Naive thymus-derived CD8-positive, alpha-beta T cell (primary cell): Measurements from ENCODE around the gene GPC6. TPM values are rescaled to one million over a fixed set of nuclear protein-coding genes. Genes with fewer than 3 reads are reported as not detected.
A peak's percentile ranks its signal among the peaks of the same experiment; 100 is the strongest.

Experiments used
- ATAC-seq, 2 donors: fragments of 150-1000 bp; cut with Tn5 transposase in 1 of 2; sonication (Bioruptor Pico), chemical (Tn5 transposase) in 1 of 2; 1 replicate in 1 of 2; 2 replicates in 1 of 2; pipeline ENCODE4 v1.10.0; 2021; ENCODE audit warnings: mild to moderate bottlenecking in 2 of 2, moderate library complexity in 2 of 2
- POLR2A ChIA-PET: fragments of 350-600 bp; sonication (Branson Sonifier 250); formaldehyde crosslinking; loops from one replicate; lab custom pipeline; 2021; ENCODE audit warnings: antibody characterized with exemption; lab: Charles Lee
- DNase-seq, 10 donors: peaks; one replicate each; pipeline versions ENCODE4 v3.0.0 to v3.0.0-alpha.2; 2020 to 2022
- H3K27ac Mint-ChIP-seq, 10 donors: one replicate each; pipeline ENCODE4 v1.8.0; 2020 to 2022; ENCODE audit warnings: mild to moderate bottlenecking in 10 of 10, mixed read lengths in 10 of 10, moderate library complexity in 4 of 10, inconsistent platforms in 1 of 10
- H3K27me3 Mint-ChIP-seq, 5 donors: one replicate each; pipeline ENCODE4 v1.8.0; 2021 to 2022; ENCODE audit warnings: mixed read lengths in 5 of 5
- H3K36me3 Mint-ChIP-seq, 3 donors: one replicate each; pipeline ENCODE4 v1.8.0; 2020 to 2022; ENCODE audit warnings: mixed read lengths in 3 of 3, mild to moderate bottlenecking in 2 of 3, inconsistent platforms in 1 of 3
- H3K4me1 Mint-ChIP-seq, 4 donors: one replicate each; pipeline ENCODE4 v1.8.0; 2021 to 2022; ENCODE audit warnings: mixed read lengths in 4 of 4
- H3K4me3 Mint-ChIP-seq, 10 donors: one replicate each; pipeline ENCODE4 v1.8.0; 2020 to 2022; ENCODE audit warnings: mild to moderate bottlenecking in 10 of 10, mixed read lengths in 10 of 10, moderate library complexity in 6 of 10, inconsistent platforms in 1 of 10
- H3K9me3 Mint-ChIP-seq, 9 donors: one replicate each; pipeline ENCODE4 v1.8.0; 2020 to 2022; ENCODE audit warnings: mixed read lengths in 9 of 9, mild to moderate bottlenecking in 3 of 9, inconsistent platforms in 1 of 9, moderate library complexity in 1 of 9
- polyA plus RNA-seq, 3 donors: library from polyadenylated mRNA; unstranded; fragments of 300-500 nt; fragmentation: Illumina TruSeq; gene quantifications; one replicate each; pipeline ENCODE4 v1.2.3, GENCODE V29; 2021
- total RNA-seq, 8 experiments: library from RNA in 2 of 8; stranded (reverse) in 2 of 8; gene quantifications; one replicate each; pipeline ENCODE4 v1.2.3 and lab custom pipeline; 2021 to 2026

GPC6 gene
- total and polyA plus RNA-seq, 5 experiments from 2014 or later: not detected

- peaks cover 0 to 4% (median 3%) of the 10 kb centered on the region in 4 donors for H3K4me1 Mint-ChIP-seq
- no peak overlapping the region for H3K4me3 Mint-ChIP-seq
- no peaks in the 10 kb centered on the region for H3K36me3 Mint-ChIP-seq
- POLR2A ChIA-PET: no interaction called here
- no peaks in the 10 kb centered on the region for H3K9me3 Mint-ChIP-seq
- H3K27me3 Mint-ChIP-seq: peaks cover 0 to 28% (median 7%) of the 10 kb centered on the region in 5 donors
- DNase-seq (no peak), ATAC-seq (no peak)
- no peak overlapping the region for H3K27ac Mint-ChIP-seq
Measured at GRCh38 chr13:94173312-94173854, 946.8 kb downstream of the GPC6 start.

- H3K36me3 Mint-ChIP-seq: no peaks in the 10 kb centered on the region
- H3K4me1 Mint-ChIP-seq: peaks cover 5 to 10% (median 8%) of the 10 kb centered on the region in 4 donors
- H3K27ac Mint-ChIP-seq: no peak overlapping the region
- POLR2A ChIA-PET: no interaction called here
- H3K9me3 Mint-ChIP-seq: no peaks in the 10 kb centered on the region
- H3K27me3 Mint-ChIP-seq: peaks cover 0 to 28% (median 7%) of the 10 kb centered on the region in 5 donors
- H3K4me3 Mint-ChIP-seq: no peak overlapping the region
- DNase-seq (no peak), ATAC-seq (no peak)
Measured at GRCh38 chr13:94174009-94174408, 947.4 kb downstream of the GPC6 start.

- Mint-ChIP-seq H3K36me3 (no peaks in the 10 kb centered on the region), H3K4me1 (peaks cover 6 to 14% (median 9%) of the 10 kb centered on the region in 4 donors), H3K9me3 (no peaks in the 10 kb centered on the region), H3K4me3 (no peak overlapping the region), H3K27ac (no peak overlapping the region), H3K27me3 (peaks cover 0 to 19% (median 7%) of the 10 kb centered on the region in 5 donors)
- DNase-seq (no peak), ATAC-seq (no peak)
- POLR2A ChIA-PET: no interaction called here
Measured at GRCh38 chr13:94175076-94175475, 948.5 kb downstream of the GPC6 start.

DNA sequence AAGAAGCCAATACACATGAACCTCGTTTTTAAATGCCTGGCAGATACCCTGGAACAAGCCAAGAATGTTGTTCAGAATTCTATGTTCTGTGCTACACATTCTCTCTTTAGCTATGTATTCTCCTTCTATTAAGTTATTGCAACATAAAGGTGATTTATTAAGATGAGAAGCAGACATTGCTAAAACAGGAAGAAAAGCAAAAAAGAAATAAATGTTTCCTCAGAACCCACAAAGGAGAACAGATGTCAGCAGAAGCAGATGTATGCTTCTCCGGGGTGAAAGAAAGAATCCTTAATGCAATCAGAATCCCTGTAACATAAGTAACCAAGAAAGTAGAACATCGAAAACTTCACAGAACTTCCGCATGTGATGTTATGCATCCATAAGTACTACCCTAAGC lies 950.0 kb downstream of the GPC6 start:
- H3K27ac Mint-ChIP-seq: no peak overlapping the region
- H3K9me3 Mint-ChIP-seq: no peaks in the 10 kb centered on the region
- POLR2A ChIA-PET: no interaction called here
- H3K36me3 Mint-ChIP-seq: no peaks in the 10 kb centered on the region
- H3K27me3 Mint-ChIP-seq: peaks cover 0 to 5% (median 4%) of the 10 kb centered on the region in 5 donors
- ATAC-seq: no peak
- H3K4me3 Mint-ChIP-seq: no peak overlapping the region
- H3K4me1 Mint-ChIP-seq: peaks cover 6 to 14% (median 9%) of the 10 kb centered on the region in 4 donors
- no peak for DNase-seq

DNA sequence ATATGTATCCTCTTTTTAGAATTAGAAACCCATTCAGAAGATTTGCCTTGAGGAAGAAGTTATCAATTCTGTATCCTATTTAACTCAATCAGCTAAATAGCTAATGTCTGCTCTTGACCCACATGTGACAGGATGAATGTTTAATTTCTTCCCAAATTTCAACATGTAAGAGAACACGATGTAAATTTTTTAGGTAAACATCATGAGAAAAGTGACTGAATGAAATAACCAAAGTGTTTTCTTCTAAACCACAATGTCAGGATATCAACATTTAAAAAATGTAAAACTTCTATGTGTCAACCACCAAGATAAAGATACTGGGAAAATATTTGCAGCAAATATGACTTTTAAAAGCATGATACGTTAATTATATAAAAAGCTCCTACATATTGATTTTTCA lies 950.4 kb downstream of the GPC6 start:
- POLR2A ChIA-PET: no interaction called here

GRCh38 chr13:94178625-94179244 lies 952.1 kb downstream of the GPC6 start:
- peaks cover 6 to 14% (median 9%) of the 10 kb centered on the region in 4 donors for H3K4me1 Mint-ChIP-seq
- H3K4me3 Mint-ChIP-seq: peak overlapping the region in 1 of 10 donors; percentile 0
- POLR2A ChIA-PET: no interaction called here
- H3K27me3 Mint-ChIP-seq: no peaks in the 10 kb centered on the region
- H3K36me3 Mint-ChIP-seq: no peaks in the 10 kb centered on the region
- H3K9me3 Mint-ChIP-seq: no peaks in the 10 kb centered on the region
- H3K27ac Mint-ChIP-seq: peak overlapping the region in 3 of 10 donors; percentile 2 to 44 (median 16)
- ATAC-seq: peak in 1 of 2 donors; percentile 40
- DNase-seq: peak in 2 of 10 donors; percentile 1 to 10

More for the DNA sequence above, 950.4 kb downstream of the GPC6 start:
- no peak overlapping the region for H3K27ac Mint-ChIP-seq
- H3K4me3 Mint-ChIP-seq: no peak overlapping the region
- H3K4me1 Mint-ChIP-seq: peaks cover 6 to 14% (median 9%) of the 10 kb centered on the region in 4 donors
- no peaks in the 10 kb centered on the region for H3K9me3 Mint-ChIP-seq
- H3K27me3 Mint-ChIP-seq: peaks cover 0 to 4% (median 0%) of the 10 kb centered on the region in 5 donors
- H3K36me3 Mint-ChIP-seq: no peaks in the 10 kb centered on the region
- DNase-seq: no peak
- no peak for ATAC-seq

- no peak for ATAC-seq
- Mint-ChIP-seq H3K27me3 (no peaks in the 10 kb centered on the region), H3K9me3 (peaks cover 0 to 8% (median 0%) of the 10 kb centered on the region in 9 donors), H3K4me3 (no peak overlapping the region), H3K27ac (no peak overlapping the region), H3K4me1 (peaks cover 6 to 14% (median 9%) of the 10 kb centered on the region in 4 donors), H3K36me3 (peaks cover 0 to 8% (median 0%) of the 10 kb centered on the region in 3 donors)
- POLR2A ChIA-PET: no interaction called here
- DNase-seq: no peak
Measured at GRCh38 chr13:94181461-94182107, 955.0 kb downstream of the GPC6 start.

DNA sequence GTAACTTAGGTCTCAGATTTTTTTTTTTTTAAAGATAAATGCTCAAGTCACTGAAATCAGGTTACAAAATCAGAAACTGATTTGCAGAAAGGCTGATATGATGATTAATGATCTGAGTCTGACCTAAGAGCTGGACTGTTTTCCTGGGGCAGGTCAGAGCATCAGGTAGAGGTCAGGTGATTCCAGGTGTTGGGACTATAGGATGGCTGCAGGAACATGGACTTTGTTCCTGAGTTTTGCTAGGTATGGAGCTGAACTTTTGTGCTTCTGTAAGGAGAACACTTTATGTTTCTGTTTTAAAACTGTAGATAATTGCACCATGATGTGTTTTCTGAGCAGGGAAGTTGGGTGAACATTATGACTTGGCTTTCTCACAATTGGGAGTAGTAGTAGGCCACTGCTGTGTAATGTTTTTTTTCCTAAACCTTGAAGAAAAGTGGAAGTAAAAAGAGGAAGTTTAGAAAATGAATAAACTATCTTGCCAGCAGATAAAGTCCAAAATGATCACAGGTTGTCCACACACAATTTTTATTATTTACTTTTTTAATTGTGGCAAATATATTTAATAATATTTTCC lies 955.7 kb downstream of the GPC6 start:
- H3K9me3 Mint-ChIP-seq: peaks cover 0 to 8% (median 0%) of the 10 kb centered on the region in 9 donors
- no peak overlapping the region for H3K27ac Mint-ChIP-seq
- no peaks in the 10 kb centered on the region for H3K27me3 Mint-ChIP-seq
- ATAC-seq (no peak), DNase-seq (no peak)
- peaks cover 6 to 14% (median 9%) of the 10 kb centered on the region in 4 donors for H3K4me1 Mint-ChIP-seq
- peaks cover 0 to 8% (median 0%) of the 10 kb centered on the region in 3 donors for H3K36me3 Mint-ChIP-seq
- no peak overlapping the region for H3K4me3 Mint-ChIP-seq
- POLR2A ChIA-PET: no interaction called here

GRCh38 chr13:94186470-94186869 lies 959.9 kb downstream of the GPC6 start:
- Mint-ChIP-seq H3K27me3 (peaks cover 0 to 5% (median 0%) of the 10 kb centered on the region in 5 donors), H3K27ac (no peak overlapping the region), H3K4me1 (no peaks in the 10 kb centered on the region), H3K9me3 (peaks cover 0 to 8% (median 0%) of the 10 kb centered on the region in 9 donors), H3K36me3 (peaks cover 0 to 8% (median 0%) of the 10 kb centered on the region in 3 donors), H3K4me3 (no peak overlapping the region)
- POLR2A ChIA-PET: no interaction called here
- ATAC-seq (no peak), DNase-seq (no peak)

- Mint-ChIP-seq H3K36me3 (peaks cover 0 to 8% (median 0%) of the 10 kb centered on the region in 3 donors), H3K4me1 (peaks cover 0 to 6% (median 0%) of the 10 kb centered on the region in 4 donors), H3K27ac (no peak overlapping the region), H3K9me3 (peaks cover 0 to 8% (median 0%) of the 10 kb centered on the region in 9 donors), H3K4me3 (no peak overlapping the region), H3K27me3 (peaks cover 0 to 5% (median 0%) of the 10 kb centered on the region in 5 donors)
- DNase-seq: no peak
- no peak for ATAC-seq
- POLR2A ChIA-PET: no interaction called here
Measured at GRCh38 chr13:94188201-94188854, 961.7 kb downstream of the GPC6 start.

GRCh38 chr13:94192431-94192975 lies 965.9 kb downstream of the GPC6 start:
- POLR2A ChIA-PET: no interaction called here
- no peak overlapping the region for H3K27ac Mint-ChIP-seq
- no peaks in the 10 kb centered on the region for H3K9me3 Mint-ChIP-seq
- DNase-seq (no peak), ATAC-seq (no peak)
- peaks cover 2 to 12% (median 6%) of the 10 kb centered on the region in 4 donors for H3K4me1 Mint-ChIP-seq
- no peaks in the 10 kb centered on the region for H3K36me3 Mint-ChIP-seq
- no peak overlapping the region for H3K4me3 Mint-ChIP-seq
- peaks cover 0 to 5% (median 0%) of the 10 kb centered on the region in 5 donors for H3K27me3 Mint-ChIP-seq

GRCh38 chr13:94195715-94196114 lies 969.1 kb downstream of the GPC6 start:
- POLR2A ChIA-PET: no interaction called here
- DNase-seq (no peak), ATAC-seq (no peak)
- H3K36me3 Mint-ChIP-seq: peaks cover 0 to 3% (median 0%) of the 10 kb centered on the region in 3 donors
- H3K27me3 Mint-ChIP-seq: peaks cover 0 to 2% (median 0%) of the 10 kb centered on the region in 5 donors
- no peak overlapping the region for H3K27ac Mint-ChIP-seq
- H3K4me1 Mint-ChIP-seq: peaks cover 2 to 12% (median 6%) of the 10 kb centered on the region in 4 donors
- H3K4me3 Mint-ChIP-seq: no peak overlapping the region
- H3K9me3 Mint-ChIP-seq: peaks cover 0 to 2% (median 0%) of the 10 kb centered on the region in 9 donors
